ENCODE data around the gene RAMP3.
"Not testable (repeated sequence)": the region's sequence is repeated elsewhere in the genome, so short reads cannot be mapped to it uniquely, and the experiment has no call there.

Gene RAMP3

DNA sequence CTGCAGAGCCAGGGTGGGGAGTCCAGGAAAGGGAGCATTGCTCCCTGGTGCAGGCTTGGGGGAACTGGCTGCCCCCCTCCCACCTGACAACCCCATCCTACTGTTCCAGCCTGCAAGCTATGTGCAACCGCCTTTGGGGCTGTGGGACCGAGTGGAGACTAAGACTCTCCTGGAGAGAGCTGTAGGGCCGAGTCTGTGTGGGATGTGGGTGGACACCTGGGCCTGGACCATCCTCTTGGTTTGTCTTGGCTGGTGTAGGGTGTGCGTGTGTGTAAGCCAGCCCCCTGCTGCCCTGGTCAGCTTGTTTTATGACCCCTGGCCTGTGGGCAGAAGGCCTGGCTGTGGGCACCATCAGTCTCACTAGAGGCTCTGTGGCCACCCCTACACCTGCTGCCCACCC lies 1.6 kb upstream of the RAMP3 start:
- DNase-seq (ENCODE audit: insufficient read length, low spot score) (no peak), FAIRE-seq (no peak)

- no peak for FAIRE-seq
- DNase-seq (ENCODE audit: insufficient read length, low spot score): no peak
Measured at GRCh38 chr7:45156516-45157272, 897 bp upstream of the RAMP3 start.

GRCh38 chr7:45157286-45157652 lies 322 bp upstream of the RAMP3 start:
- DNase-seq (ENCODE audit: insufficient read length, low spot score) (no peak), FAIRE-seq (no peak)

GRCh38 chr7:45158471-45158870 lies 880 bp downstream of the RAMP3 start:
- DNase-seq (ENCODE audit: insufficient read length, low spot score): no peak
- FAIRE-seq: no peak

- DNase-seq (ENCODE audit: insufficient read length, low spot score): no peak
- no peak for FAIRE-seq
Measured at GRCh38 chr7:45159296-45159695, 1.7 kb downstream of the RAMP3 start.

GRCh38 chr7:45160417-45160881 lies 2.9 kb downstream of the RAMP3 start:
- FAIRE-seq (no peak), DNase-seq (ENCODE audit: insufficient read length, low spot score) (peak; percentile 56)

- no peak for FAIRE-seq
Measured at GRCh38 chr7:45161138-45161537, 3.5 kb downstream of the RAMP3 start.

GRCh38 chr7:45161842-45162241 lies 4.3 kb downstream of the RAMP3 start:
- DNase-seq (ENCODE audit: insufficient read length, low spot score): no peak
- FAIRE-seq: no peak

More at GRCh38 chr7:45161138-45161537, 3.5 kb downstream of the RAMP3 start:
- no peak for DNase-seq (ENCODE audit: insufficient read length, low spot score)

DNA sequence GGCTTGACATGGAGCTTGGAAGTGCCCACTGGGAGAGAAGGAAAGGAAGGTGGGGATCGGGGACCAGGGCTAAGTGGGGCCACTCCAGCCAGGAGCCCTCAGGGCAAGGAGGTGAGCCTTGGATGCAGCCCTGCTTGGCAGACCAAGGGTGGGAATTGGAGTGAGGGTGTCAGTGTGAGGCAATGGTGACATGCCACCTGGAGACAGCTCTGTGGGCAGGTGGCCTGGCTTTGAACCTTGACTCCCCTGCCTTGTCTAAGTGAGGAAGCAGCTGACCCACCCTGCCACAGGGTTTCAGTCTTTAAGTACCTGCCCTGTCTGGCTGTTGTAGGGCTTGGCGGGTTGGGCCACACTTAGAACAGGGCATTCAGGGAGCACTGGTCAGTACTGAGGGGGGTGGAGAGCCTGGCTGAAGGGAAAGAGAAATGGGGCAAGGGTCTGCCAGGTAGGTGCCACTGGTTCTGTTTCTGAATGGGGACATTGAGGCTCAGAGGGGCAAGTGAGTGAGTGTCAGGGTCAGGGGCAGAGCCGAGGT lies 4.8 kb downstream of the RAMP3 start:
- no peak for DNase-seq (ENCODE audit: insufficient read length, low spot score)
- no peak for FAIRE-seq

- FAIRE-seq: no peak
- no peak for DNase-seq (ENCODE audit: insufficient read length, low spot score)
Measured at GRCh38 chr7:45162943-45163691, 5.5 kb downstream of the RAMP3 start.

DNA sequence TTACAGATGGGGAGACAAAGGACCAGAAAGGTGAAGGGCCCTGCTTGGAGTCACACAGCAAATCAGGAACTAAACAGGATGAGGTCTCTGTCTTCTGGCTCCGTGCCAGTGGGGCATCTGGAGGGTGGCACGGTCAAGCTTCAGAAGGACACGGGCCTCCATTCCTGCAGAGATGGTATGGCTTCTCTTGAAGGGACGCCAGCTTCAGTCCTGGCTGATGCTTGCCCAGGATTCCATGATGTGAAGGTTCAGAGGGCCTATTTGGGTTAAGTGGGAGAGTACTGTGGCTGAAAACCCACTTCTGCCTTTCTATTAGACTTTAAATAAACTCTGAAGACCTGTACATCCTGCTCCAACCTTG lies 6.1 kb downstream of the RAMP3 start:
- DNase-seq (ENCODE audit: insufficient read length, low spot score) (no peak), FAIRE-seq (no peak)

- DNase-seq (ENCODE audit: insufficient read length, low spot score); FAIRE-seq: not testable (repeated sequence)
Measured at GRCh38 chr7:45164271-45164670, 6.7 kb downstream of the RAMP3 start.

DNA sequence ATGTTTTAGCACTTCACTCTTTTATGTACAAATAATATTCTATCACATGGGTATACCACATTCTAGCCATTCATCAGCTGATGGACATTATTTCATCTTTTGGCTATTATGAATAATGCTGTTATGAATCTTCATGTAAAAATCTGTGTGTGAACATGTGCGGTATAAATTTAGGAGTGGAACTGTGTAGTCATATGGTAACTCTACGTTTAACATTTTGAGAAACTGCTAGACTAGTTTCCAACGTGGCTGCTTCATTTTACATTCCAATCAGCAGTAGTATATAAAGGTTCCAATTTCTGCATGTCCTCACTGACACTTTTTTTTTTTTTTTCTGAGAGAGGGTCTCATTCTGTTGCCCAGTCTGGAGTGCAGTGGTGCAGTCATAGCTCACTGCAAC lies 8.3 kb downstream of the RAMP3 start:
- FAIRE-seq: no peak
- no peak for DNase-seq (ENCODE audit: insufficient read length, low spot score)

DNA sequence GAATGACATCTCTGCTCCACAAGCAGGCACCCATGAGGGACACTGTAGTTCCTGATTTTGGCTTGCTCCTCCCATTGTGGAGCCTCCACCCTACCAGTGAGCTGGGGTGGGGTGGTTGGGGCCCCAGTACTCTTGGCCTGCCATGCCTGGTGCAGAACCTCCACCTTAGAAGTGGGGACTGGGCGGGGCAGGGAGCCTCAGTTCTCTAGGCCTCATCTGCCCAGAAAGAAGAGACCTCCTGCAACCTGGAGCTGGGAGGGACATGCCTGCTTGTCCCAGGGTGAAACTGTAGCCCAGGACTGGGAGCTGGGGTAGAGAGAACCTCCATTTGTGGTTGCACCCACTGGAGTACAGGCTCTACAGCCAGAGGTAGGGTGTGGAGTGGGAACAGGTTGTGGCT lies 14.4 kb downstream of the RAMP3 start:
- no peak for DNase-seq (ENCODE audit: insufficient read length, low spot score)
- no peak for FAIRE-seq

DNA sequence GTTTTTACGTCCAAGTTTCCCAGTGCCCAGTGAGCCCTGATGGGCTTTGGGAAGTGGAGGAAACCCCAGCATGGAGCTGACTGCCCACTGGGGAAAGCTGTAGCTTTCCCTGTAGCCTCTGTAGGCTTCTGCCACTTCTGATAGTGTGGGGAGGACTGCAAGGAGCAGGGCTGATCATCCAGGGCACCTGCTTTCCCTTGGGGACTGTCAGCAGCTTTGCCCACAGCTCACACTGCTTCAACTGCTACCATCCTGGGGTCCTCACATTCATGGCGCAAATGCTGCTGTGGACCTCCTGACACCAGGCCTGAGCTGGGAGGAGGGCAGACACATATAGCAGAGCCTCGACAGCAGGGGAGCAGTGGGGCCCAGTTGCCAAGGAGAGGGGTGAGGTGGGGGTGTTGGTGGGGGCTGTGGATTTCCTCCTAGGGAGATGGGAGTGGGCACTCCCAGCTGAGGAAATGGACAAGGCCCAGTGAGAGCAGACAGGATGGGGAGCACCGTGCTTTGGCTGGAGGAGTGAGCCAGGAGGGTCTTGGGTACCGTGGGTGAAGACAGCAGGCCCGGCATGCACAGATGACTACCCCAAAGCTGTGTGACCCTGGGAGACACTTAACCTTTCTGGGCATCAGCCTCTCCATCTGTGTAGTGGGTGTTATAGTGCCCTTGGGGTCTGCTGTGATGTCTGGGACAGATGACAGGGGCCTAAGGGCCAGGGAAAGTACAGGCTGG lies 16.2 kb downstream of the RAMP3 start:
- FAIRE-seq: no peak

DNA sequence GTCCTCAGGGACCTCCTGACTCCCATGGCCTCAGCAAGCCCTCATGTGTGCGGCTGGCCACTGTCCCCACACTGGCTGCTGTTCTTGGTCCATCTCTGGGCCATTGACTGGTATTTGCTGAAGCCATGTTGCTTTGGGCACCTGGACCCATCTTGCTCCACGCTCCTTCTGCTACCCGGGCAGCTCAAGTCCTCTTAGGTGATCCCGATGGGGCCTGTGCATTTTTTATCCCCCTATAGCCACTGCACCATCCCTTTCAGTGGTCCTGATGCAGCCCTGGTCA lies 16.7 kb downstream of the RAMP3 start:
- FAIRE-seq: no peak
- DNase-seq (ENCODE audit: insufficient read length, low spot score): no peak

More for the DNA sequence above, 16.2 kb downstream of the RAMP3 start:
- DNase-seq (ENCODE audit: insufficient read length, low spot score): no peak

GRCh38 chr7:45174966-45175765 lies 17.6 kb downstream of the RAMP3 start:
- DNase-seq (ENCODE audit: insufficient read length, low spot score) (no peak), FAIRE-seq (no peak)

GRCh38 chr7:45176091-45176490 lies 18.5 kb downstream of the RAMP3 start:
- FAIRE-seq (no peak), DNase-seq (ENCODE audit: insufficient read length, low spot score) (no peak)

DNA sequence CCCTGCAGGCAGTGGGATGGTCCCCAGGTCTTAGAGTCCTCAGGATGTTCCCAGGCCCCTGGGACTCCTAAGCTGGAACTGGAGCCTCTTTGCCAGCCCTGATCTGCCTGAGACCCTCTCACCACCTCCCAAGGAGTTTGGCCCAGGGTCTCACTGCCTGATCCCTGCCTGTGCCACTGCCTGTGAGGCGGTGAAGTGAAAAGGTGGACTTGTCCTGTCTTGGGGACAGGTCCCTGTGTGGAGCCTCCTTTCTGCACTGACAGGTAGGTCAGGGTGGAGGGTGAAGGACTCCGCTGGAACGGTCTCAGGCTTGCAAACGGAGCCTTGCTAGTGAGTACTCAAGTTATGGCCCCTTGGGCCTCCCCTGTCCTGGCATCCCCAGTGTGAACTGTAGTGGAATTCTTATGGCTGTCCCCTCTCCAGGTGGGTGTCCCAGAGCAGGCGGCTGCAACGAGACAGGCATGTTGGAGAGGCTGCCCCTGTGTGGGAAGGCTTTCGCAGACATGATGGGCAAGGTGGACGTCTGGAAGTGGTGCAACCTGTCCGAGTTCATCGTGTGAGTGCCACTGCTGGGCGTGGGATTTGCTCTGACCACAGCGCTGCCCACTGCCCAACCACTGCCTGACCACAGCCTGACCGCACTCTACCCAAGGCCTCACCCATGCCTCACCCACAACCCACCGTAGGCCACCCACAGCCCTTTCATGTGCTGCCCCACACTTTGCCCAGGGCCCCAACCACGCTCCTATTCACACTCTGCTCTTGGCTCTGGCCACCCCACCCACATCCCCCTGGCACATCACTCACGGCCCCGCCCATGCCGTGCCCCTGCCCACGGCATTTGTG lies 19.5 kb downstream of the RAMP3 start:
- DNase-seq (ENCODE audit: insufficient read length, low spot score) (no peak), FAIRE-seq (no peak)

GRCh38 chr7:45177801-45178200 lies 20.2 kb downstream of the RAMP3 start:
- no peak for DNase-seq (ENCODE audit: insufficient read length, low spot score)
- no peak for FAIRE-seq
